HepG2 (cell line): ENCODE data around the gene TMEM107. TPM values are rescaled to one million over a fixed set of nuclear protein-coding genes. Genes with fewer than 3 reads are reported as not detected.

ENCODE experiments used
- FLYWCH1 ChIP-seq: sonication (generic); formaldehyde crosslinking; IDR thresholded peaks from 2 replicates; pipeline ENCODE4 v1.8.1; 2023; ENCODE audit warnings: mild to moderate bottlenecking, missing genetic modification reagents
- MBD4 ChIP-seq: IDR thresholded peaks from 2 replicates; pipeline ENCODE4 v1.6.1; 2012; ENCODE audit warnings: low read length, inconsistent platforms, borderline replicate concordance
- XBP1 ChIP-seq: sonication (generic); formaldehyde crosslinking; IDR thresholded peaks from 2 replicates; pipeline ENCODE4 v1.5.0; 2020; ENCODE audit warnings: missing genetic modification reagents
- ZNF615 ChIP-seq: sonication (generic); formaldehyde crosslinking; IDR thresholded peaks from 2 replicates; pipeline ENCODE4 v1.5.0; 2020; ENCODE audit warnings: mild to moderate bottlenecking, missing genetic modification reagents, borderline replicate concordance
- ZNF792 ChIP-seq: IDR thresholded peaks from 2 replicates; pipeline ENCODE4 v1.6.1; 2016
- polyA plus RNA-seq, 8 experiments: library from polyadenylated mRNA; depleted of rRNA in 3 of 8; stranded (reverse) in 7 of 8; unstranded in 1 of 8; fragments of >200 nt; fragmentation: Illumina TruSeq in 4 of 8; extraction: Trizol in 4 of 8; gene quantifications; 2 replicates each; pipeline versions ENCODE4 v1.2.1 to v1.2.3, GENCODE V29; 2011 to 2016; ENCODE audit warnings: low read depth in 4 of 8, missing spikeins in 1 of 8, mixed read lengths in 1 of 8; ENCODE audit not compliant: insufficient read depth in 1 of 8
- total RNA-seq, 5 experiments: library from RNA; depleted of rRNA; stranded (reverse); fragments of >200 nt; fragmentation: Illumina TruSeq; extraction: Trizol; gene quantifications; 2 replicates each; pipeline ENCODE4 v1.2.3, GENCODE V29; 2016; ENCODE audit warnings: low read depth in 1 of 5
- TF ChIP-seq, protein P1 (sequence below): sonication (generic); formaldehyde crosslinking; IDR thresholded peaks from 2 replicates; pipeline ENCODE4 v1.4.0; 2020; ENCODE audit warnings: missing genetic modification reagents
- TF ChIP-seq, protein P2 (sequence below): sonication (generic); formaldehyde crosslinking; IDR thresholded peaks from 2 replicates; pipeline ENCODE4 v1.8.0; 2022; ENCODE audit warnings: mild to moderate bottlenecking, missing genetic modification reagents, moderate library complexity
- TF ChIP-seq, protein P3 (sequence below): sonication (generic); formaldehyde crosslinking; IDR thresholded peaks from 2 replicates; pipeline ENCODE4 v1.5.1; 2020; ENCODE audit warnings: mild to moderate bottlenecking, missing genetic modification reagents, borderline replicate concordance
- TF ChIP-seq, protein P4 (sequence below): sonication (generic); formaldehyde crosslinking; IDR thresholded peaks from 2 replicates; pipeline ENCODE4 v1.4.0; 2020; ENCODE audit warnings: missing genetic modification reagents
- TF ChIP-seq, protein P5 (sequence below): sonication (generic); formaldehyde crosslinking; IDR thresholded peaks from 2 replicates; pipeline ENCODE4 v1.5.0; 2020; ENCODE audit warnings: mild to moderate bottlenecking, missing genetic modification reagents
- TF ChIP-seq, protein P6 (sequence below): sonication (generic); formaldehyde crosslinking; IDR thresholded peaks from 2 replicates; pipeline ENCODE4 v1.5.0; 2020; ENCODE audit warnings: missing genetic modification reagents
- TF ChIP-seq, protein P7 (sequence below): sonication (generic); formaldehyde crosslinking; IDR thresholded peaks from 2 replicates; pipeline ENCODE4 v1.4.0; 2020; ENCODE audit warnings: missing genetic modification reagents, mild to moderate bottlenecking, borderline replicate concordance
- TF ChIP-seq, protein P8 (sequence below): IDR thresholded peaks from 2 replicates; pipeline ENCODE4 v1.6.1; 2016; ENCODE audit warnings: low read depth, borderline replicate concordance

The TMEM107 gene
- total and polyA plus RNA-seq, 2 of the 13 experiments (the other 11 are each of a cell fraction or from before 2014, with no cell fraction given): 7.2 to 15.3 TPM

DNA sequence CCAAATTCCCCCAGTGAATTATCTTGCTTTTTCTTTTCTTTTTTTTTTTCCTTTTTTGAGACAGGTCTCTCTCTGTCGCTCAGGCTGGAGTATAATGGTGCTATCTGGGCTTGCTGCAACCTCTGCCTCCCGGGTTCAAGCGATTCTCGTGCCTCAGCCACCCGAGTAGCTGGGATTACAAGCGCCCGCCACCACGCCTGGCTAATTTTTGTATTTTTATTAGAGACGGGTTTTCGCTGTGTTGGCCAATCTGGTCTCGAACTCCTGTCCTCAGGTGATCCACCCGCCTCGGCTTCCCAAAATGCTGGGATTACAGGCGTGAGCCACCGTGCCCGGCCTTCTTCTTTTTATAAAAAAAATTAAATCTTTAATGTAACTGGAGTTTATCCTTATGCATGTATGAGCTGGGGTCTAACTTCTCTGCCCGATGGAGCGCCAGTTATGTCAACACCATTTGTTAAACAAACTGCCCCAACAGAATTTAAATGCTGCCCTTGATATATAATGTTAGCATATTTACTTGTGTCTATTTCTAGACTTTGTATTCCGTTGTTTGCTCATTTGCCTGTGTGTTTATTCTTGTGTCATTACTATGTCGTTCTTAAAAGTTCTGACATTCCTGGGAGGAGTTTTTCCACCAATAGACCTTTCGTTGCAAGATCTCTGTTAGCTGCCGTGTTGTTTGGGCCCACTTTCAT, 34.7 kb upstream of the TMEM107 start (continued):
- TF ChIP-seq, protein P1, sequence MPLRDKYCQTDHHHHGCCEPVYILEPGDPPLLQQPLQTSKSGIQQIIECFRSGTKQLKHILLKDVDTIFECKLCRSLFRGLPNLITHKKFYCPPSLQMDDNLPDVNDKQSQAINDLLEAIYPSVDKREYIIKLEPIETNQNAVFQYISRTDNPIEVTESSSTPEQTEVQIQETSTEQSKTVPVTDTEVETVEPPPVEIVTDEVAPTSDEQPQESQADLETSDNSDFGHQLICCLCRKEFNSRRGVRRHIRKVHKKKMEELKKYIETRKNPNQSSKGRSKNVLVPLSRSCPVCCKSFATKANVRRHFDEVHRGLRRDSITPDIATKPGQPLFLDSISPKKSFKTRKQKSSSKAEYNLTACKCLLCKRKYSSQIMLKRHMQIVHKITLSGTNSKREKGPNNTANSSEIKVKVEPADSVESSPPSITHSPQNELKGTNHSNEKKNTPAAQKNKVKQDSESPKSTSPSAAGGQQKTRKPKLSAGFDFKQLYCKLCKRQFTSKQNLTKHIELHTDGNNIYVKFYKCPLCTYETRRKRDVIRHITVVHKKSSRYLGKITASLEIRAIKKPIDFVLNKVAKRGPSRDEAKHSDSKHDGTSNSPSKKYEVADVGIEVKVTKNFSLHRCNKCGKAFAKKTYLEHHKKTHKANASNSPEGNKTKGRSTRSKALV (CRISPR knock-in tag): no peak
- TF ChIP-seq, protein P2, sequence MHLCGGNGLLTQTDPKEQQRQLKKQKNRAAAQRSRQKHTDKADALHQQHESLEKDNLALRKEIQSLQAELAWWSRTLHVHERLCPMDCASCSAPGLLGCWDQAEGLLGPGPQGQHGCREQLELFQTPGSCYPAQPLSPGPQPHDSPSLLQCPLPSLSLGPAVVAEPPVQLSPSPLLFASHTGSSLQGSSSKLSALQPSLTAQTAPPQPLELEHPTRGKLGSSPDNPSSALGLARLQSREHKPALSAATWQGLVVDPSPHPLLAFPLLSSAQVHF: no peak
- TF ChIP-seq, protein P3, sequence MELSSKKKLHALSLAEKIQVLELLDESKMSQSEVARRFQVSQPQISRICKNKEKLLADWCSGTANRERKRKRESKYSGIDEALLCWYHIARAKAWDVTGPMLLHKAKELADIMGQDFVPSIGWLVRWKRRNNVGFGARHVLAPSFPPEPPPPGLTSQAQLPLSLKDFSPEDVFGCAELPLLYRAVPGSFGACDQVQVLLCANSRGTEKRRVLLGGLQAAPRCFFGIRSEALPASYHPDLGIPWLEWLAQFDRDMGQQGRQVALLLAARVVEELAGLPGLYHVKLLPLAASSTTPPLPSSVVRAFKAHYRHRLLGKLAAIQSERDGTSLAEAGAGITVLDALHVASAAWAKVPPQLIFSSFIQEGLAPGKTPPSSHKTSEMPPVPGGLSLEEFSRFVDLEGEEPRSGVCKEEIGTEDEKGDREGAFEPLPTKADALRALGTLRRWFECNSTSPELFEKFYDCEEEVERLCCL (CRISPR knock-in tag): no peak
- TF ChIP-seq XBP1 (CRISPR knock-in tag) (no peak), ZNF792 (CRISPR knock-in tag) (no peak), FLYWCH1 (CRISPR knock-in tag) (0 out of 2 replicates have a peak, but pooled peaks have one; percentile 1), ZNF615 (no peak), MBD4 (no peak)
- TF ChIP-seq, protein P4, sequence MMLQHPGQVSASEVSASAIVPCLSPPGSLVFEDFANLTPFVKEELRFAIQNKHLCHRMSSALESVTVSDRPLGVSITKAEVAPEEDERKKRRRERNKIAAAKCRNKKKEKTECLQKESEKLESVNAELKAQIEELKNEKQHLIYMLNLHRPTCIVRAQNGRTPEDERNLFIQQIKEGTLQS: no peak
- TF ChIP-seq, protein P5, sequence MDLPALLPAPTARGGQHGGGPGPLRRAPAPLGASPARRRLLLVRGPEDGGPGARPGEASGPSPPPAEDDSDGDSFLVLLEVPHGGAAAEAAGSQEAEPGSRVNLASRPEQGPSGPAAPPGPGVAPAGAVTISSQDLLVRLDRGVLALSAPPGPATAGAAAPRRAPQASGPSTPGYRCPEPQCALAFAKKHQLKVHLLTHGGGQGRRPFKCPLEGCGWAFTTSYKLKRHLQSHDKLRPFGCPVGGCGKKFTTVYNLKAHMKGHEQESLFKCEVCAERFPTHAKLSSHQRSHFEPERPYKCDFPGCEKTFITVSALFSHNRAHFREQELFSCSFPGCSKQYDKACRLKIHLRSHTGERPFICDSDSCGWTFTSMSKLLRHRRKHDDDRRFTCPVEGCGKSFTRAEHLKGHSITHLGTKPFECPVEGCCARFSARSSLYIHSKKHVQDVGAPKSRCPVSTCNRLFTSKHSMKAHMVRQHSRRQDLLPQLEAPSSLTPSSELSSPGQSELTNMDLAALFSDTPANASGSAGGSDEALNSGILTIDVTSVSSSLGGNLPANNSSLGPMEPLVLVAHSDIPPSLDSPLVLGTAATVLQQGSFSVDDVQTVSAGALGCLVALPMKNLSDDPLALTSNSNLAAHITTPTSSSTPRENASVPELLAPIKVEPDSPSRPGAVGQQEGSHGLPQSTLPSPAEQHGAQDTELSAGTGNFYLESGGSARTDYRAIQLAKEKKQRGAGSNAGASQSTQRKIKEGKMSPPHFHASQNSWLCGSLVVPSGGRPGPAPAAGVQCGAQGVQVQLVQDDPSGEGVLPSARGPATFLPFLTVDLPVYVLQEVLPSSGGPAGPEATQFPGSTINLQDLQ (CRISPR knock-in tag): no peak
- TF ChIP-seq, protein P6, sequence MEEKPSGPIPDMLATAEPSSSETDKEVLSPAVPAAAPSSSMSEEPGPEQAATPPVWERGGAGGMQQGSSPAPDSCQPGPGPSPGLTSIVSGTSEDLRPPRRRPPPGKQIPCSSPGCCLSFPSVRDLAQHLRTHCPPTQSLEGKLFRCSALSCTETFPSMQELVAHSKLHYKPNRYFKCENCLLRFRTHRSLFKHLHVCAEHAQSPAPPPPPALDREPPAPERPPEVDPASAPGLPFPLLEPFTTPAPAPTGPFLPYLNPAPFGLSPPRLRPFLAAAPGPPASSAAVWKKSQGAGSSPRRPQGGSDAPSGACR: no peak
- TF ChIP-seq, protein P7, sequence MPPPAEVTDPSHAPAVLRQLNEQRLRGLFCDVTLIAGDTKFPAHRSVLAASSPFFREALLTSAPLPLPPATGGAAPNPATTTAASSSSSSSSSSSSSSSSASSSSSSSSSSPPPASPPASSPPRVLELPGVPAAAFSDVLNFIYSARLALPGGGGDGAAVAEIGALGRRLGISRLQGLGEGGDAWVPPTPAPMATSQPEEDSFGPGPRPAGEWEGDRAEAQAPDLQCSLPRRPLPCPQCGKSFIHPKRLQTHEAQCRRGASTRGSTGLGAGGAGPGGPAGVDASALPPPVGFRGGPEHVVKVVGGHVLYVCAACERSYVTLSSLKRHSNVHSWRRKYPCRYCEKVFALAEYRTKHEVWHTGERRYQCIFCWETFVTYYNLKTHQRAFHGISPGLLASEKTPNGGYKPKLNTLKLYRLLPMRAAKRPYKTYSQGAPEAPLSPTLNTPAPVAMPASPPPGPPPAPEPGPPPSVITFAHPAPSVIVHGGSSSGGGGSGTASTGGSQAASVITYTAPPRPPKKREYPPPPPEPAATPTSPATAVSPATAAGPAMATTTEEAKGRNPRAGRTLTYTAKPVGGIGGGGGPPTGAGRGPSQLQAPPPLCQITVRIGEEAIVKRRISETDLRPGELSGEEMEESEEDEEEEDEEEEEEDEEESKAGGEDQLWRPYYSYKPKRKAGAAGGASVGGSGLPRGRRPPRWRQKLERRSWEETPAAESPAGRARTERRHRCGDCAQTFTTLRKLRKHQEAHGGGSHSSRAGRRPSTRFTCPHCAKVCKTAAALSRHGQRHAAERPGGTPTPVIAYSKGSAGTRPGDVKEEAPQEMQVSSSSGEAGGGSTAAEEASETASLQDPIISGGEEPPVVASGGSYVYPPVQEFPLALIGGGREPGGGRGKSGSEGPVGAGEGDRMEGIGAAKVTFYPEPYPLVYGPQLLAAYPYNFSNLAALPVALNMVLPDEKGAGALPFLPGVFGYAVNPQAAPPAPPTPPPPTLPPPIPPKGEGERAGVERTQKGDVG (CRISPR knock-in tag): no peak
- TF ChIP-seq, protein P8, sequence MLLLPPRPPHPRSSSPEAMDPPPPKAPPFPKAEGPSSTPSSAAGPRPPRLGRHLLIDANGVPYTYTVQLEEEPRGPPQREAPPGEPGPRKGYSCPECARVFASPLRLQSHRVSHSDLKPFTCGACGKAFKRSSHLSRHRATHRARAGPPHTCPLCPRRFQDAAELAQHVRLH: no peak
